H1 (cell line): ENCODE data around the gene STX11. TPM values are rescaled to one million over a fixed set of nuclear protein-coding genes. Genes with fewer than 3 reads are reported as not detected.

Experiments
- CTCF ChIA-PET: fragments of 300-600 bp; sonication (Branson Sonifier 250); formaldehyde crosslinking; loops from one replicate; lab custom pipeline; 2021; ENCODE audit not compliant: partially characterized antibody; lab: Charles Lee
- POLR2A ChIA-PET: fragments of 300-600 bp; sonication (Branson Sonifier 250); formaldehyde crosslinking; loops from one replicate; lab custom pipeline; 2021; ENCODE audit warnings: inconsistent platforms; ENCODE audit not compliant: partially characterized antibody; lab: Charles Lee
- DNase-seq, 2 experiments: peaks; one replicate each; pipeline versions ENCODE4 v3.0.0 to v3.0.0-alpha.2; 2010 to 2022; ENCODE audit warnings: low spot score in 2 of 2, low read depth in 1 of 2, mixed read lengths in 1 of 2
- FAIRE-seq: peaks from 2 replicates; lab custom pipeline; 2011; peaks lifted over from hg19 to GRCh38; lab: Jason Lieb, UNC
- H2AFZ ChIP-seq: 2 replicates; pipeline ENCODE4 v1.8.1; 2012; ENCODE audit warnings: low read length, inconsistent platforms
- H2AK5ac ChIP-seq: 2 replicates; pipeline ENCODE4 v1.6.1; 2013; ENCODE audit warnings: low read depth, low read length
- H2BK120ac ChIP-seq: replicated peaks from 2 replicates; pipeline ENCODE3; 2013; ENCODE audit warnings: low read depth, low read length, inconsistent platforms
- H2BK12ac ChIP-seq: 2 replicates; pipeline ENCODE4 v1.6.1; 2013; ENCODE audit warnings: low read depth, low read length
- H2BK15ac ChIP-seq: 2 replicates; pipeline ENCODE4 v1.6.1; 2013; ENCODE audit warnings: low read length
- H2BK20ac ChIP-seq: 2 replicates; pipeline ENCODE4 v1.6.1; 2013; ENCODE audit warnings: low read length
- H2BK5ac ChIP-seq: 2 replicates; pipeline ENCODE4 v1.6.1; 2013; ENCODE audit warnings: low read depth, low read length
- H3K14ac ChIP-seq: 2 replicates; pipeline ENCODE4 v1.6.1; 2013; ENCODE audit warnings: inconsistent platforms; ENCODE audit not compliant: insufficient read length
- H3K18ac ChIP-seq: 2 replicates; pipeline ENCODE4 v1.6.1; 2013; ENCODE audit warnings: low read length; ENCODE audit errors: extremely low read depth
- H3K23ac ChIP-seq: 2 replicates; pipeline ENCODE4 v1.6.1; 2013; ENCODE audit warnings: inconsistent platforms; ENCODE audit not compliant: insufficient read length
- H3K23me2 ChIP-seq: 2 replicates; pipeline ENCODE4 v1.6.1; 2013; ENCODE audit warnings: low read depth, low read length
- H3K27ac ChIP-seq: 2 replicates; pipeline ENCODE4 v1.6.1; 2011; ENCODE audit warnings: low read depth, low read length, inconsistent platforms
- H3K27me3 ChIP-seq, 4 experiments: replicated peaks in 1 of 4; 1 replicate in 1 of 4; 2 replicates in 3 of 4; pipeline versions ENCODE4 v1.6.1 to v1.8.1; 2011 to 2013; ENCODE audit warnings: low read length in 3 of 4, mild to moderate bottlenecking in 3 of 4, inconsistent platforms in 2 of 4, mixed read lengths in 2 of 4, moderate library complexity in 1 of 4; ENCODE audit not compliant: control insufficient read depth in 3 of 4, insufficient read depth in 3 of 4; ENCODE audit errors: extremely low read depth in 1 of 4
- H3K36me3 ChIP-seq, 4 experiments: 2 replicates each; pipeline versions ENCODE4 v1.6.1 to v1.8.1; 2011 to 2013; ENCODE audit warnings: mild to moderate bottlenecking in 4 of 4, low read length in 3 of 4, moderate library complexity in 2 of 4, control low read depth in 1 of 4, inconsistent platforms in 1 of 4; ENCODE audit not compliant: insufficient read depth in 4 of 4, control insufficient read depth in 2 of 4
- H3K4ac ChIP-seq: replicated peaks from 2 replicates; pipeline ENCODE3; 2013; ENCODE audit warnings: low read length, low read depth, mixed read lengths, inconsistent platforms; ENCODE audit not compliant: insufficient read length
- H3K4me1 ChIP-seq, 4 experiments: replicated peaks in 1 of 4; 1 replicate in 1 of 4; 2 replicates in 3 of 4; pipeline versions ENCODE4 v1.6.1 to v1.8.1; 2011 to 2013; ENCODE audit warnings: low read length in 3 of 4, inconsistent platforms in 2 of 4, mixed read lengths in 1 of 4; ENCODE audit not compliant: insufficient read depth in 4 of 4, control insufficient read depth in 3 of 4
- H3K4me2 ChIP-seq, 2 experiments: 2 replicates each; pipeline versions ENCODE4 v1.6.1 to v1.8.1; 2011 to 2013; ENCODE audit warnings: low read depth in 2 of 2, low read length in 2 of 2, control low read depth in 1 of 2, inconsistent platforms in 1 of 2, mild to moderate bottlenecking in 1 of 2; ENCODE audit not compliant: insufficient read depth in 1 of 2
- H3K4me3 ChIP-seq, 4 experiments: fragments of 200-600, 300-600 bp in 1 of 4; sonication (generic), shearing (Covaris generic), sonication (Bioruptor Twin) in 1 of 4; 2 replicates each; pipeline versions ENCODE4 v1.5.1 to v1.8.1; 2011 to 2016; ENCODE audit warnings: low read length in 4 of 4, low read depth in 3 of 4, control low read depth in 2 of 4, inconsistent platforms in 2 of 4, mild to moderate bottlenecking in 2 of 4, mixed read lengths in 1 of 4, moderate library complexity in 1 of 4; ENCODE audit not compliant: insufficient read depth in 2 of 4; ENCODE audit errors: extremely low read depth in 1 of 4
- H3K56ac ChIP-seq: replicated peaks from 2 replicates; pipeline ENCODE3; 2013; ENCODE audit warnings: low read depth, mild to moderate bottlenecking, mixed read lengths, low read length, inconsistent platforms; ENCODE audit not compliant: insufficient read length
- H3K79me1 ChIP-seq: 2 replicates; pipeline ENCODE4 v1.6.1; 2013; ENCODE audit warnings: low read depth, low read length, control low read depth
- H3K79me2 ChIP-seq, 2 experiments: 2 replicates each; pipeline versions ENCODE4 v1.6.1 to v1.8.1; 2012 to 2013; ENCODE audit warnings: low read length in 2 of 2, mild to moderate bottlenecking in 2 of 2, inconsistent platforms in 1 of 2; ENCODE audit not compliant: insufficient read depth in 2 of 2, control insufficient read depth in 1 of 2
- H3K9ac ChIP-seq, 4 experiments: replicated peaks in 1 of 4; 1 replicate in 1 of 4; 2 replicates in 3 of 4; pipeline versions ENCODE4 v1.6.1 to v1.8.1; 2011 to 2013; ENCODE audit warnings: low read depth in 3 of 4, low read length in 3 of 4, control low read depth in 2 of 4, mild to moderate bottlenecking in 2 of 4, moderate library complexity in 2 of 4, inconsistent platforms in 1 of 4; ENCODE audit errors: extremely low read depth in 1 of 4
- H3K9me3 ChIP-seq, 2 experiments: 2 replicates each; pipeline versions ENCODE4 v1.6.1 to v1.8.1; 2012 to 2013; ENCODE audit warnings: mild to moderate bottlenecking in 2 of 2, moderate library complexity in 2 of 2, control low read depth in 1 of 2, inconsistent platforms in 1 of 2, low read depth in 1 of 2, low read length in 1 of 2, mixed read lengths in 1 of 2; ENCODE audit not compliant: insufficient read depth in 2 of 2
- H4K20me1 ChIP-seq, 2 experiments: replicated peaks in 1 of 2; 2 replicates each; pipeline versions ENCODE3 to v1.8.1; 2011 to 2013; ENCODE audit warnings: inconsistent platforms in 2 of 2, low read length in 2 of 2, mild to moderate bottlenecking in 1 of 2; ENCODE audit not compliant: insufficient read depth in 2 of 2, control insufficient read depth in 1 of 2
- H4K5ac ChIP-seq: 2 replicates; pipeline ENCODE4 v1.6.1; 2013; ENCODE audit warnings: low read length, low read depth, mixed read lengths, inconsistent platforms; ENCODE audit not compliant: insufficient read length
- H4K8ac ChIP-seq: 2 replicates; pipeline ENCODE4 v1.8.0; 2013; ENCODE audit warnings: mild to moderate bottlenecking, moderate library complexity, low read length, inconsistent platforms; ENCODE audit not compliant: insufficient read depth; ENCODE audit errors: extremely low read depth
- H4K91ac ChIP-seq: replicated peaks from 2 replicates; pipeline ENCODE3; 2013; ENCODE audit warnings: low read length, mixed read lengths, inconsistent platforms; ENCODE audit not compliant: insufficient read length
- ASH2L ChIP-seq: fragments of 200-600, 300-600 bp; sonication (generic); IDR thresholded peaks from one replicate; pipeline ENCODE4 v1.7.1; 2017; ENCODE audit warnings: low read length
- CTCF ChIP-seq, 3 experiments: IDR thresholded peaks; 1 replicate in 2 of 3; 2 replicates in 1 of 3; pipeline versions ENCODE4 v1.5.1 to v1.6.1; 2011; ENCODE audit warnings: low read length in 3 of 3, mild to moderate bottlenecking in 3 of 3, inconsistent platforms in 2 of 3, low read depth in 1 of 3, moderate library complexity in 1 of 3; ENCODE audit not compliant: insufficient read depth in 1 of 3; ENCODE audit errors: control extremely low read depth in 1 of 3
- KDM1A ChIP-seq: fragments of 200-600, 300-600 bp; sonication (generic); IDR thresholded peaks from 2 replicates; pipeline ENCODE4 v1.7.1; 2016; ENCODE audit warnings: mild to moderate bottlenecking, low read length, borderline replicate concordance
- WGBS, 2 experiments: shearing (Covaris generic) in 1 of 2; methylation state at CpG; one replicate each; pipeline versions ENCODE4 v1.1.6 to v1.1.7; 2013 to 2015; ENCODE audit warnings: low lambda C conversion rate in 2 of 2, mixed read lengths in 2 of 2, inconsistent platforms in 1 of 2, low coverage in 1 of 2, missing lambda C conversion rate in 1 of 2; ENCODE audit not compliant: insufficient replicate concordance in 2 of 2, insufficient coverage in 1 of 2, insufficient read length in 1 of 2; ENCODE audit errors: extremely low coverage in 1 of 2, missing lambda C conversion rate in 1 of 2; 5-methylcytosine and 5-hydroxymethylcytosine counted together
- polyA plus RNA-seq, 7 experiments: library from polyadenylated mRNA; depleted of rRNA in 3 of 7; stranded (reverse) in 5 of 7; unstranded in 2 of 7; fragments of >200 nt in 5 of 7; fragments of 200-250 nt in 2 of 7; gene quantifications; 1 replicate in 5 of 7; 2 replicates in 1 of 7; 4 replicates in 1 of 7; pipeline versions ENCODE4 v1.2.1 to v1.2.3, GENCODE V29; 2011 to 2013; ENCODE audit warnings: missing spikeins in 2 of 7, mixed read lengths in 2 of 7
- total RNA-seq: library from RNA; stranded (reverse); fragmentation: NEBNext Ultra II Directional; extraction: Animal tissue kit (Norgen Biotek cat#: 25700); gene quantifications from 2 replicates; pipeline ENCODE4 v1.2.1, GENCODE V29; 2021

The STX11 gene
- total and polyA plus RNA-seq, 2 of the 8 experiments (the other 6 are each of a cell fraction or from before 2014, with no cell fraction given) = 0.15 to 0.34 TPM

GRCh38 chr6:144156991-144157390 is 6.7 kb downstream of the STX11 start:
- Histone ChIP-seq H3K27me3 (no peaks in the 10 kb centered on the region), H2BK5ac (no peak overlapping the region), H3K79me2 (no peaks in the 10 kb centered on the region), H2AFZ (peak overlapping the region; percentile 33; the same call in 1 of the 2 replicates), H2BK12ac (no peak overlapping the region), H4K8ac (no peak overlapping the region), H3K23me2 (no peaks in the 10 kb centered on the region), H3K36me3 (no peaks in the 10 kb centered on the region), H2AK5ac (no peak overlapping the region; the same call in 1 of the 2 replicates), H3K14ac (no peak overlapping the region), H3K4me3 (no peak overlapping the region), H3K4me2 (no peak overlapping the region), H3K79me1 (no peaks in the 10 kb centered on the region), H3K9me3 (no peaks in the 10 kb centered on the region), H4K20me1 (no peaks in the 10 kb centered on the region), H4K5ac (no peak overlapping the region), H4K91ac (no peak overlapping the region), H3K4ac (no peak overlapping the region), H2BK15ac (no peak overlapping the region), H3K18ac (no peak overlapping the region), H2BK120ac (no peak overlapping the region), H3K9ac (no peak overlapping the region), H3K56ac (no peak overlapping the region), H2BK20ac (no peak overlapping the region), H3K23ac (no peak overlapping the region), H3K4me1 (no peaks in the 10 kb centered on the region), H3K27ac (no peak overlapping the region)
- no peak for TF ChIP-seq CTCF (IDR thresholded peaks at IDR 0.05; ENCODE audit: control extremely low read depth in 1 of 3, insufficient read depth in 1 of 3, low read depth in 1 of 3, low read length in 3 of 3)
- TF ChIP-seq ASH2L = no peak
- no peak for TF ChIP-seq KDM1A
- POLR2A ChIA-PET = no interaction called here
- FAIRE-seq (no peak), DNase-seq (no peak)
- WGBS, 2 experiments = 77% methylated on average over 3 of the region's 3 CpGs; no CpG with 5 or more reads in 1 of the 2 experiments
- CTCF ChIA-PET = interaction anchor here (1.0 kb wide), 1 partner anchor 62 kb away, joined by 3 read pairs; no protein-coding TSS in a partner anchor
